ENCODE results near the gene SOX8.

The SOX8 gene

DNA sequence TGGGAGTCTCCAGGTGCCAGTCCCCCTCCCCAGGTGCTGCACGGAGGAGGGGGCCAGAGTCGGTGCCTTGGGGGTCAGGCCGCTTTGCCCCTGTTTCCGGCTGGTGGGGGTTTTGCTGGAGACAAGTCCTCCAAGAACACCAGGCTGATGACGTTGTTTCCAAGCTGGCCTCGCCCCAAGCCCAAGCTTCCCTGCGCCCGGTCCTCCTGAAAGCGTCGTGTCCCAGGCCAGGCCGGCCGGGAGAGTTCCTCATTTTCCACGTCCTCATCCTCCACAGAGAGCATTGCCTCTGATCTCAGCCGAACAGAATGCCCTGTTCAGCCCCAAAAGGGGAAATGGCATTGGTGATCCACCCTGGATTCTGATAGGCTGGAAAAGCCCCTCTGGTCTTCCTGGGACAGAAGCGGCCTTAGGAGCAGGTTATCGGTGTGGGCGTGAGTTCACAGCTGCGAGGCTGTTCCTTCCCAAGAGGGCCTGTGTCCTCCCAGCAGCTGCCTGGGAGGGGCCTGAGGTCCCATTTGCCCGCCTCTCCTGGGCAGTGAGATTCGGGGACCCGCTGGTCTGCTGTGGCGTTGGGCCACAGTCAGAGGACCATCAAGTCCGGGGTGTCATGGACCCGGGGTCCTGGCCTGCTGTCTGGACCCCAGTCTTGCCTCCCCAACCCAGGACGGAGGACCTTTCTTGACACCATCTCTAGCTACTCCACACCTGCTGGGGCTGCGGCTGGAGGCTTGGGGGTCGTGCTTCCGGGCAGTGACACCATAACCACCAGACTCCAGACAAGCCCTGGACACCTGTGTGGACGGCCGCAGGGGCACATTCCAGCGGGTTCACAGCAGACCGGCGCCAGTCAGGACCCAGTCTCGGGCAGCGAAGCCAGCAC is 7.1 kb downstream of the SOX8 start:
- no peak for DNase-seq

GRCh38 chr16:989354-989814 is 7.8 kb downstream of the SOX8 start:
- DNase-seq: no peak

DNA sequence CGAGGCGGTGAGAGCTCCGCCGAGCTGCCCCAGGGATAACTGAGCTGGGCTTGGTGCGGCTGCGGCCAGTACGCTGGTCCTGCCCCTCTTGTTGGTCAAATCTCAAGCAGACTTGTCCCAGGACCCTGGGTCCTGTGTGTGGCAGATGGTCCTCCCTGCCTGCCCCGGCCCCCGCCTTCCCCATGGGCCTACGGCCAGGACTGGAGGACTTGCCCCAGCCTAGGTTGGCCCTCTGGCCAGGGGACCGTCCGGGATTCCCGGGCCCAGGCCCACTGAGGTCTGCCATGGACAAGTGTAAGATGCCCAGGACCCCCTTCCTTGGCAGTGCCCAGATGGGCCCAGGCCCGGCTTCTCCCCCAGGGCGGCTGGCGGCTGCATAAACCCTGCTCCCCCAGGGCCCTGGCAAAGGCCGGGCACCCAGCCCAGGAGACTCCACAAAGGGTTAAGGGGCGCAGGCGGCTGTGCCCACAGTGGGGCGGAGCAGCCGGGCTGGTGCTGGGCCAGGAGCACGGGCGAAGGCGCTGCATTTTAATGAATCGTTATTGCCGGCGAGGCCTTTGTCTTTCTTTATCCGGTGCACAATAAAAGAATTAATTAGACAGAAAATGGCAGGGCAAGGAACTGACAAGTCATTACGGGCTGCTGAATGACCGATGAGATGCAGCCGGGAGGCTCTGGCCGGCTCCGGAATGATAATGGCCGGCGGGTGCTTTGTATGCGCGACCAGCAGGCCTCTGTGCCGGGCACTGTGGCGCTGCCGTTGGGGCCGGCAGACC is 9.1 kb downstream of the SOX8 start:
- no peak for DNase-seq

DNA sequence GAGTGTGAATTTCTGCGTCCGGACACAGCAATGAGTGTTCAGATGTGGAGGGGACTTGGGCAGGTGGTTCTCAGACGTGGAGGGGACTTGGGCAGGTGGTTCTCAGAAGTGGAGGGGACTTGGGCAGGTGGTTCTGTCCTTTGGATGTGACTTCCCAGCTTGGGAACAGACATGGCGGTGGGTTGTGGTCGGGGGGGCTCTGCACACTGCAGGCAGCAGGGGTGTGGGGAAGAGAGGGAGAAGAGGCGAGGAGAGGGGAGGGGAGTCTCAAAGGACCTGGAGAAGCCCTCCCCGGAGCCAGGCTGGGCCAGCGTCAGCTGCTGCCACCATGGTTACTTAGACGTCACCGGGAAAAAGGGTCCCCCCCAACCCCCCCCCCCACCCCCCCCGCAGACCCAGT is 9.8 kb downstream of the SOX8 start:
- DNase-seq: no peak

- no peak for DNase-seq
Observed at GRCh38 chr16:991773-992172, 10.2 kb downstream of the SOX8 start.

DNA sequence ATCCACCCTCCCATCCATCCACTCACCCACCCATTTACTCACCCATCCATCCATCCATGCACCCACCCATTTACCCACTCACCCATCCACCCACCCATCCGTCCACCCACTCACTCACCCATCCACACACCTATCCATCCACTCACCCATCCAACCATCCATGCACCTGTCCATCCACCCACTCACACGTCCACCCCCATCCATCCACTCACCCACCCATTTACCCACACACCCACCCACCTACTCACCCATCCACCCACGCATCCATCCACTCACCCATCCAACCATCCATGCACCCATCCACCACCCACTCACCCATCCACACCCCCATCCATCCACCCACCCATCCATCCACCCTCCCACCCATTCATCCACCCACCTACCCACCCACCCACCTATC is 12.2 kb downstream of the SOX8 start:
- no peak for DNase-seq

- no peak for DNase-seq
Observed at GRCh38 chr16:995087-995486, 13.5 kb downstream of the SOX8 start.

DNA sequence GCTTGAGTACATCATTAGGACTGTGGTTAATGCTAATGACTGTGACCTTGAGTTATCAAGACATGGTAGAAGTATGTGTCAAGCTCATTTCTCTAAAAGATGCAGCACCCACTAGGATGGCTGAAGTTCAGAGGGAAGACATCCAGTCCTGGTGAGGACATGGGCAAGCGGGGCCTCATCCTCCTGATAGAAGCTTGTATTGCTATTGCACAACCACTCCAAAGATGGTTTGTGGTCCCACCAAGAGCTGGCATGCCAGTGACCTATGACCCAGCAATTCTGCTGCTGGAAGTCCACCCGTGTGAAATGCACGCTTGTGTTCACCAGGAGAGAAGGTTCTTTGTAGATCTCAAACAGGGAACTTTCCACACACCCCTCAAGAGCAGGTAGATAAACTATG is 14.2 kb downstream of the SOX8 start:
- DNase-seq: no peak

- DNase-seq: peak; percentile 31
Observed at GRCh38 chr16:996681-997080, 15.1 kb downstream of the SOX8 start.

GRCh38 chr16:997440-998051 is 16.0 kb downstream of the SOX8 start:
- DNase-seq: peak; percentile 65

DNA sequence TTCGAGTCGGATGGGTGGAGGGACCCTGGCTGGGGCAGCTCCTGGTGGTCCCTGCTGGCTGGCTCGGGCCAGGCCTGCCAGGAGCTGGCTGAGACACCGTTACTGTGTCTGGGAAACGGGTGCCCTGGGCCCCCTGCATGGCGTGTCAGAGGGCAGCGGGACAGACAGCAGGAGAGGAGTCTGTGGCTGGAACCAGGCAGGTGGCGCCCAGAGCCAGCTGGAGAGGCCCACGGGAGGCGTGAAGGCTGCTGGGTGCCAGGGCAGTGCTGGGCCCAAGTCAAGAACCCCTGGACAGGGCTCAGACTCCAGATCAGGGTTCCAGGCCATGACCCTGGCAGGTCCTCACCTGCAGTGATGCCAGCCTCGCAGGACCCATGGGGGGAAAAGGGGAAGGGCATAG is 16.6 kb downstream of the SOX8 start:
- DNase-seq: peak; percentile 13

DNA sequence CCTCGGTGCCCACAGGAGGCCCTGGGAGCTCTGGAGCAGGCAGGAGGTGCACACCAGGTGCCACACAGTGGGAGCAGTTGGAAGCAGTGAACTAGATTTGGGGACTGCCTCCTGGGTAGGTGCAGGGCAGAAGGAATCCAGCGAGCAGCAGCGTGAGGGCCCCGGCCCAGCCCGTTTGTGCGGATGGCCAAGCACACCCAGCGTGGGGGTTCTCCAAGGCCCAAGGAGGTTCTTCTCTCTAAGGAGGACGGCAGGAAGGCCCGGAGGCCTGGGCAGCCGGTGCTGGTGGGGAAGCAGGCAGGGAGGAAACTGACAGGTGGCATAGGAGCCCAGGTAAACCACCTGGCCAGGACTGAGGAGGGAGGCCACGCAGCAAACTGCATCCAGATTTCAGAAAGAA is 17.0 kb downstream of the SOX8 start:
- DNase-seq: no peak

DNA sequence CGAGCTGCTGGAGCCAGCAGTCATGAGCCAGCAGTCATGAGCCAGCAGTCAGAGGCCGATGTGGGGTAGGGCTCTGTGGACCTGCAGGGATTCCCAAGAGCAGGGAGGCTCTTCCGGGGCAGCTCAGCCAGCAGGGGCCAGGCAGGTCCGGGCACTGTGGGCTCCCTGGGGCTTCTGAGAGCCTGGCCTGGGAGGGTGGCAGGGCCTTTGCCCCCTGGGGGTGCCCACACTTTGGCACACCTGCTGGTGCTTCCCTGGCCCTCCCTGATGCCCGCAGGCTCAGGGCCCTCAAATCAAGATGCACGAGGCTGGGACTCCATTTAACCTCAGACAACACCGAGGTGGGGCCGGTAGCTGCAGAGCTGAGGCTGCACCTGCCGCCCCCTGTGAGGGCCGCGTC is 18.1 kb downstream of the SOX8 start:
- DNase-seq: no peak

DNA sequence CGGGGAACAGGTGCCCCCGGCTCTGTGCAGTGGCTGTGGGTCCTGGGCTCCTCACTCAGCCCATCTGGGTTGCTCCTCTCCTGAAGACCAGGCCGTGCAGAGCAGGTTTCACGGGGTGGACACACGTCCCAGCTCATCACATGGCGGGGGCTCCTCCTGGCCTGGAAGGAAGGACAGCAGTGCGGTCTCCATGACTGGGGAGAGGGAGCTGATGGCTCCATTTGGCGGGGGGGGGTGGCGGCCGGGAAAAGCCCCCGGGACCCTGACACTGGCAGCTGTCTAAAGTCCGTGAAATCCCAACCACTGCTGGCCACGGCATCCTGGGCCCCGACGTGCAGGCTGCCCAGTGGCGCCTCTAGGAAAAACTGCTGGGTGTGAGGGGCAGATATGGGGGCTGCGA is 19.0 kb downstream of the SOX8 start:
- no peak for DNase-seq

- DNase-seq: no peak
Observed at GRCh38 chr16:1001096-1001495, 19.5 kb downstream of the SOX8 start.

DNA sequence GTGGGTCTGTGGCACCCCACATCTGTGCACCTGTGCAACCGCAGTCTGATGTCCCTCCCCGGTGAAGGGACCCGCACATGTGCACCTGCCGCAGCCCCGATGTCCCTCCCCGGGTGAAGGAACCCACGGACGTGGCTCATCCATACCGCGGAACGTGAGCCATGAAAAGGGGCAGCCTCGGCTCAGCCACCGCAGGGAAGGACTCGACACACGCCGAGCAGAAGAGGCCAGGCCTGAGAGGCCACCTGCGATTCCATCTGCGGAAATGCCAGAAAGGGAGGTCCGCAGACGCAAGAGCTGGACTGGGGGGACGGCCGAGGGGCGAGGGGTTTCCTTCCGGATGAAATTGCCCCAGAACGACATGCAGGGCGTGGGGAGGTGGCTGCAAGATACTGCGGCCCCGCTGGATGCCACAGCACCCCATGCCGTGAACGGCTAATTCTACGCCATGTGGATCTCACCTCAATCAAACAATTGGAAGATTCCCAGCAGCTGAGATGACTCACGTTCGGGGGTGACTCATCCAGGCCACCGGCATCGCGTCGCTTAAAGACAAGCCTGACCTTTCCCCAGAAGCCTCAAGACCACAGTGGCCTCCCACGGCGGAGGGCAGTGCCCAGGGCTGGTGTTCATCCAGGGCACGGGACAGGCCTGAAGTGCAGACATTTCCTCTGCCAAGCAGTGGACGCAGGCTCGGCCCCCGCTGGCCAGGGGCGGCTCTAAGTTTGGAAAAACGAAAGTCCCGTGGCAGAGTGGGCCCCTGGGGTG is 21.0 kb downstream of the SOX8 start:
- peak; percentile 89 for DNase-seq

- peak; percentile 64 for DNase-seq
Observed at GRCh38 chr16:1003391-1004347, 22.1 kb downstream of the SOX8 start.

GRCh38 chr16:1005286-1005685 is 23.7 kb downstream of the SOX8 start:
- DNase-seq: no peak

- DNase-seq: no peak
Observed at GRCh38 chr16:1006781-1007180, 25.2 kb downstream of the SOX8 start.

GRCh38 chr16:1007284-1007850 is 25.8 kb downstream of the SOX8 start:
- DNase-seq: no peak

DNA sequence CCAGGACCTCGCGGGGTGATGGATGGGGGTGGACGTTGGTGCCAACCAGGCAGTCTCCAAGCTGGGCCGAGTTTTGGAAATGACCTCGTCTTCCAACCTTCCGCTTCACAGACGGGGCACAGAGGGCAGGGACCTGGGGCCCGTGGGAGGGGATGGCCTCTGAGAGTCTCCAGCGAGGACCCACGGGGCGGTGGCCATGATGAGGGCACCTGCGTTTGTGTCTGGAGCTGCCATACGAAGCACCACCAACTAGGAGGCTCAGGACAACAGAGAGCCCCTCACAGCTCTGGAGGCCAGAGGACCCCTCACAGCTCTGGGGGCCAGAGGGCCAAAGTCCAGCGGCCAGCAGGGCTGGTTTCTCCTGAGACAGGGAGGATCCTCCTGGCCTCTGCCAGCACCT is 26.5 kb downstream of the SOX8 start:
- no peak for DNase-seq
